Adipose tissue (tissue), 3 donors: ENCODE measurements around the gene ZNF45. TPM values are rescaled to one million over a fixed set of nuclear protein-coding genes. Genes with fewer than 3 reads are reported as not detected.
A peak's percentile ranks its signal among the peaks of the same experiment; 100 is the strongest.
"Not testable (repeated sequence)": the region's sequence is repeated elsewhere in the genome, so short reads cannot be mapped to it uniquely, and the experiment has no call there.

Experiments used
- H3K27ac ChIP-seq: one replicate; pipeline ENCODE4 v1.5.1; 2013; ENCODE audit warnings: low read depth, low read length
- WGBS, 3 donors: extraction: QIAGEN DNeasy Blood & Tissue Kit; methylation state at CpG; one replicate each; pipeline ENCODE4 v1.1.7; 2013; 5-methylcytosine and 5-hydroxymethylcytosine counted together
- polyA plus RNA-seq, 3 donors: library from polyadenylated mRNA; stranded (reverse); fragments of 200-250 nt; gene quantifications; one replicate each; pipeline ENCODE4 v1.2.3, GENCODE V29; 2013
- donor health status: healthy with polysubstance abuse.
- donor health status: Bipolar disorder and iron deficiency.
- donor health status: healthy.

The ZNF45 gene
- 1 to 10 TPM; 3.3 to 4.9 (median 3.4) TPM for polyA plus RNA-seq

DNA sequence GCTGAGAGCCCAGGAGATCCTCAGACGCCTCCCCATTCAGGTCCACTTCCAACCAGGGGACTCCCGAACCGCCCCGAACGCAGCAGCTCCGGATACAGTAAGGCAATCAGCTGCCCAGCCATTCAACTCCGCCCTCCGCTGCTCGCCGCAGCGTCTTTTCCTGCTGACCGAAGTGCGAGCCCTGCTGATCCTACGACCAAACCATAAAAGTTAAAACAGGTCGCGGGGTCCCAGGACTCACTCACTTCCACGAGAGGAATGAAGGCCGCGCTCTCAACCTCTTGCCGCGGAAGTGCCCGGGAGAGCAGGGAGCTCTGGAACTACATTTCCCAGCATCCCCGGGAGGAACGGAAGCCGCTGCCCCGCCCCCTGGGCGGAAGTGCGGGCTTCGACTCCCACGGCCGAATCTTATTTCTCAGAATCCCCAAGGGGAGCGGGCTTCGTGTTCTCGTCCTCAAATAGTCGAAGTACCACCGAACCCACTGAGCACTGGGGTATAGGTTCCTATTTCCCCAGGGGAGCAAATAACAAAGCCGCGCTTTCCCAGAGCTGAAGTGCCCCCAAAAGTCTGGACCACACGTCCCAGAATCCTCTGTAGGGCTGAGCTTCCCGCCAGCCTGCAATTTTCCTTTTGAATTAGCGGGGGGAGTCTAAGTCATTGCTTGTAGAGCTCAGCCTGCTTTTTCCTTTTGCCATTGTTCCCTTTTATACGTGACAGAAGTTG is at the start of gene ZNF45:
Gene ZNF45, minus strand, starts transcription at position 298 of the 724 bp plus-strand sequence. CDS start 13,097 bp downstream, outside the sequence.
- H3K27ac ChIP-seq: peak within 1 kb of the TSS; percentile 38
- 0% methylated on average over 41 to 42 of the region's 42 CpGs for WGBS, 3 donors

GRCh38 chr19:43984687-43985000 is 49.6 kb upstream of the ZNF45 start:
- H3K27ac ChIP-seq: no peak overlapping the region
- 1 to 6% (median 3%) methylated on average over 14 of the region's 14 CpGs for WGBS, 3 donors

GRCh38 chr19:43983912-43984686 is 49.0 kb upstream of the ZNF45 start, which contains the start of gene ZNF155:
Gene ZNF155 (plus strand): TSS chr19:43984188. CDS start chr19:43988544, 4,356 bp downstream.
- 0 to 1% (median 1%) methylated on average over 40 of the region's 40 CpGs for WGBS, 3 donors
- H3K27ac ChIP-seq: no peak within 1 kb of the TSS

DNA sequence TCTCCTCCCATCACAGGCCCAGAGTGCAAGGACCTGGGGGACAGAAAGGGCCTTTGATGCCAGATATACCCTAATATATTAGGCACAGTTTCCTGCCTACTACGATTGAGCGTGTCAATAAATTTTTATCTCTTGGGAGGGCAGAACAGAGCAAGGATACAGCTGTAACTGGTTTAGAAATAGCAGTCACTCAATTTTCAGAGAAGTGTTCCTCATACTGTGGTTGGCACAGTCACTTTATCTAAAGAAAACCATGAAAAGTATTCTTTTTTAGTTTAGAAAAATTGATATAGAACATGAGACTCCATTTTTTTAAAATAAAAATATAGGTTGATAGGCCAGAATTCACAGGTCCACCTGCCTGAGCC is 48.4 kb upstream of the ZNF45 start:
- no peak overlapping the region for H3K27ac ChIP-seq
- 54 to 62% (median 57%) methylated on average over 2 of the region's 2 CpGs for WGBS, 3 donors

GRCh38 chr19:43976732-43977131 is 41.6 kb upstream of the ZNF45 start:
- WGBS, 3 donors: 87 to 92% (median 90%) methylated on average over 1 of the region's 1 CpG
- H3K27ac ChIP-seq: no peak overlapping the region

GRCh38 chr19:43966079-43966694 is 31.1 kb upstream of the ZNF45 start:
- 95 to 97% (median 96%) methylated on average over 3 of the region's 3 CpGs for WGBS, 3 donors
- H3K27ac ChIP-seq: no peak overlapping the region

DNA sequence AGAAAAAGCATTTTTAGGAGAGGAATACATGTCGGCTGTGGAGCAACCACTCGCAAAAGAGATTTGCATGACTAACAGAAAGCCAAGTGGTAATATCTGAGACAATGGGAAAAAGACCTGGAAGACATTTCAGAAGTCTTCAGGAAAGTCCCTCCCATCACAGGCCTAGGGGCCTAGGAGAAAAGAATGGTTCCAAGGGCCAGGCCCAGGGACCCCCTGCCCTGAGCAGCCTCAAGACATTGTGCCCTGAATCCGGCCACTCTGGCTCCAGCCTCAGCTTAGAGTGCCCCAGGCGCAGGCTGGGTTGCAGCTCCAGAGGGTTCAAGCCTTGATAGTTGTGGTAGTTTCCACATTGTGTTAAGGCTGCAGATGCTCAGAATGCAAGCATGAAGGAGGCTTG is 25.3 kb upstream of the ZNF45 start:
- 71 to 73% (median 72%) methylated on average over 4 of the region's 4 CpGs for WGBS, 3 donors
- H3K27ac ChIP-seq: no peak overlapping the region

DNA sequence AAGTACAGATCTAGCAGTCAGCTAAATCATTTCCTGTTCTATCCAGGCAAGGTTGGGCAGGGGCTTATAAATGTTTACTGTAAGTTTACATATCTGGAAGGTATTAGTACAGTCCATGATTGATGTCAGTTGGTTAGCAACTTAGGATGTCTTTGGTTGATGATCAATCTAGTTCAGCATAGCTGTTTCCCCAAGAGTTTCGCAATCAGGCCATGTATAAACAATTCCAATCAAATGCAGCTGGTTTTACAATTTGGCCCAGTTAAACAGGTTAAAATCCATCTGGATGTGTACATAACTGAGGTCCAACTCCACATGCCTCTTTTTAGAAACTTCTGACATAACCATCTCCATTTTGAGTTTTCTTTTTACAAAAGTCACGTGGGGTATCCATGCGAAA is 22.8 kb upstream of the ZNF45 start:
- WGBS, 3 donors: 90 to 97% (median 96%) methylated on average over 3 of the region's 3 CpGs
- H3K27ac ChIP-seq: no peak overlapping the region

- WGBS, 3 donors: 85 to 92% (median 86%) methylated on average over 3 of the region's 3 CpGs
- no peak overlapping the region for H3K27ac ChIP-seq
Observed at GRCh38 chr19:43956827-43957226, 21.7 kb upstream of the ZNF45 start.

DNA sequence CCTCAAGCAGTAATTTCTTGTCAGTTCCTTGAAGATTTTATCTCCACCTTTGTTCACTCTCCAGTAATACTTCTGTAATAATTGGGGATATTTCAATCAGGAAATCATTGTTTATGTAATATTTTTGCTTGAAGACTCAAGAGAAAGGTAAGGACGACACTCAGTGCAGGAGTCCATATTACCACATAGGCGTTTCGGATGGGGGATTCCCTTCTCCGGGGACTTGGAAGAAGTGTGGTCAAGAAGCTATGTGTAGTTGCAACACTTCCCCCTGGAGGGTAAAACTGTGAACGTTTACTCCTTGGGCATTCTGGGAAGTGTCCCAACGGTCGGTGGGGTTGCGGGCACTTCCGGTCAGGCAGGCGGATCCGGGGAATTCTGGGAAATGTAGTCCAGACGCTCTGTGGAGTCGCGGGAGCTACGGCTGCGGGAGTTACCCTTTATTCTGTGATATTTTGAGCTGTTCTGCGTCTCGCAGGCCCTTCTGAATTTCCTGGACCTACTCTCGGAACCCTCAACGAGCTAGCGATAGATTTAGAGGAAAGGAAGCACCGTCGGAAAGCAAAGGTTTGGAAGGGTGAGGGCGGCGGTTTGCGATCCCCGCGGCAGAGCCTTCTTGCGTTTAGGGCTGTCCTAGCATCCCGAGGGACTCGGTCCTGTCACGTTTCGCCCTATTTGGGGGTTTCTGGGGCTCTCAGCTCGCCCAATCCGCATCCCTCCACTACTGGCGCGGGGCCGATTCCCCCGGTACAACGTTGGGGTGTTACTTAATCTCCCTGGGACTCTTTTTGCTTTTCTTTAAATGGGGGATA is 16.0 kb upstream of the ZNF45 start, which contains the start of gene ZNF221:
Gene ZNF221, plus strand, starts transcription at position 395 of the 812 bp plus-strand sequence. CDS start 11,499 bp downstream, outside the sequence.
- no peak within 1 kb of the TSS for H3K27ac ChIP-seq
- 1 to 2% (median 1%) methylated on average over 40 of the region's 40 CpGs for WGBS, 3 donors

- H3K27ac ChIP-seq: not testable (repeated sequence)
- WGBS, 3 donors: 81 to 92% (median 91%) methylated on average over 2 of the region's 2 CpGs
Observed at GRCh38 chr19:43949803-43950202, 14.7 kb upstream of the ZNF45 start.

- 0 to 3% (median 0%) methylated on average over 1 of the region's 1 CpG for WGBS, 3 donors
- H3K27ac ChIP-seq: not testable (repeated sequence)
Observed at GRCh38 chr19:43947412-43947811, 12.3 kb upstream of the ZNF45 start.

- WGBS, 3 donors: 51 to 66% (median 53%) methylated on average over 5 of the region's 5 CpGs
- no peak overlapping the region for H3K27ac ChIP-seq
Observed at GRCh38 chr19:43941209-43941608, 6.1 kb upstream of the ZNF45 start.

GRCh38 chr19:43940719-43941118 is 5.6 kb upstream of the ZNF45 start:
- H3K27ac ChIP-seq: no peak overlapping the region
- WGBS, 3 donors: 74 to 76% (median 75%) methylated on average over 4 of the region's 4 CpGs

- WGBS, 3 donors: 43 to 71% (median 62%) methylated on average over 3 of the region's 3 CpGs
Observed at GRCh38 chr19:43939557-43940260, 4.6 kb upstream of the ZNF45 start.

DNA sequence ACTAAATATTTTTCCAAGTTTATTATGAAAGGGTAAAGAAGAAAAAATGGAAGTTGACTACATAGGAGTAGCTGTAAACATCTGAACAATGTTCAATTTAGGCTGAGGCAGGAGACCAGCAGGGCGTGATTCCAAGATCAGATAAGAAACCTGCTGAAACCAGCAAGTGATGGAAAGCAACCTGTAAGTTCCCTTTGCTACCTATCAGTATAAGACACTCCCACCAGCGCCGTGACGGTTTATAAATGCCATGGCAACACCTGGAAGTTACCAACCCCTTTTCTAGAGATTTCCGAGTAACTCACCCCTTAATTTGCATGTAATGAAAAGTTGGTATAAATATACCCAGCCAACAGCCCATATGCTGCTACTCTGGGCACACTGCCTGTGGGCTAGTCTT is 1.1 kb upstream of the ZNF45 start:
- WGBS, 3 donors: 50 to 81% (median 72%) methylated on average over 5 of the region's 5 CpGs
- no peak overlapping the region for H3K27ac ChIP-seq

More at GRCh38 chr19:43939557-43940260, 4.6 kb upstream of the ZNF45 start:
- H3K27ac ChIP-seq: no peak overlapping the region

DNA sequence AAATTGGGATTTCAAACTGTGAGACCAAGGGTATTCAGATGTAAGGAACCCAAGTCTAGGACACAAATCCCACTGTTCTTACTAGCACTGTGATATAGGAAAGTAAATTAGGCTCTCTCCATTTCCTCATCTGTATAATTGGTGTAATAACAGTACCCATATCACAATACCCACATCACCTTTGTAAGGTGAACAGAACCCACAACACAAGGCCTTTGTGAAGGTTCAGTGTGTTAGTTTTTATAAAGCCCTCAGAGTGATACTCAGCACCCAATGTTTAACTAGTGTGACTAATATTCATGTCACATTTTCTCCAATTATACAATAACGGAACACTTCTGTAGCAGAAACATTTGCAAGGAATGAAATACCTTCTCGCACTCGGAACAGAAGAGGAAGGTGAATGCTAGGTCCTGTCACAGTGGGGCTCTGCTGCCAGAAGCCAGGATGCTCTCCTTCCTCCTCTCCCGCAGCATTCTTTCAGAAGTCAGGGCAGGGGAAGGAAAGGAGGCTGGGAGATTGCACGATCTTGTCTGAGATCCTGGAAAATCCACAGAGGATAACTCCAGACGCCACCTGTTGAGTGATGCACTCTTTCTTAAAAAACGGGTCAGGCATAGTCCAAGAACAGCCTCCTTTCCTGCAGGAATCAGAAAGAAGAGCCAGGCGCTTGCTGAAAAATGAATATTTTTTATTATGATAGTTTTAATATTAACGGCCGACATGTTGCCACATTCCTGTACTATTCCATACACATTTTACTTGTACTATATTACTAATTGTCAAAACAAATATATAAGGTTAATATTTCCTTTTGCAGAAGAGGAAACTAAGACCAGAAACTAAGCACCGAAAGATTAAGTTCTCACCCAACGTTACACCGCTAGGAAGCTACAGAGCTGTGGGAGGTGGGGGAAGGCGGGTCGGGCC is 762 bp downstream of the ZNF45 start:
- WGBS, 3 donors: 9 to 10% (median 10%) methylated on average over 15 of the region's 15 CpGs
- H3K27ac ChIP-seq: no peak overlapping the region
